DMS114 treated with DMSO at 0.1 percent for 48 hours (cell line): ENCODE results near the gene MAP1LC3B.
A peak's percentile ranks its signal among the peaks of the same experiment; 100 is the strongest.

Experiments used
- DNase-seq: peaks from one replicate; lab custom pipeline; 2025; ENCODE audit not compliant: unreplicated experiment; lab: John Stamatoyannopoulos, UW

MAP1LC3B gene

DNA sequence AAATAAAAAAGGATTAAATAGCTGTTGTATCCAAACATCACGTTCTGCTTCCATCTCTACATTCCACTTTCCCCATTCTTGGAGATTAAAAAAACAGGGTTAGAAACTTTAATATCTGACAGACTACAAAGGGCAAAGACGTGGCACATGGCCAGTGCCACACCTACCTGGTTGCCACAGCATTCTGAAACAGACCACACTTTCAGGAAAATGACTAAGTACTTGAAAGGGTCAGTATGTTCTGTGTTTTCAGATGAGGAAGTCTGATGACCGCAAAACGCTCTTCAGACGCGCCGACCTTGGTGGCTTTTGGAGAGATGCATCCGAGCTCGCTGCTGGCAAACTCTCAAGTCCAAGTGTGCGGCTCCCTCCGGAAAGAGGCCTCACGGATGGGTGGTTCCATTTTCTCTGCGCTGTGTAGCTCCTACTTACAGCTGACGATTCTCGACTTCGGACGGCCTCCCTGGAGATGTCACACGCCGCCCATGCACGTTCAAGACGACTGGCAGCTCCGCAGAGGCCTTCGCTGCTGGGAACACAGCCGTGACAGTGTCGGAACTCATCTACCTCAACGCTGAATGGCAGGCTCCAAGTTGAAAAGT is 15.5 kb downstream of the MAP1LC3B start:
- DNase-seq, result no peak

DNA sequence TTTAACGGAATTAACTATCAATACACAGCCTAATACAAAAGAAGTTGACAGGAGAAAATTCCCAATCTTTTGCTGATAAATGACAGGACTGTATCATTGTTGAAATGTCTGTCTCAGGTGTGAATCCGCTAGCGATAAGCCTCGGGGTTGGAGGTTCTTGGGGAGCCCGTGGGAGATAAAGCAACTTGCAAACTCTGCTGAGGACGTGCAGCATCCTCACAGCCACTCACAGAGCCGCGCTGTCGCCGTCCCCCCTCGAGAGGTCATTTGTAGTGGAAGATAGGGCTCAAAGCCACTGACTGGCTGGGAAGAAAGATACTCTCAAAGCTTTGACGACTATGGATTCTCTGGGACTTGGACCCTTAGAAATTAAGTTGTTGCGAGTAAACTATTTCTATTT is 17.0 kb downstream of the MAP1LC3B start:
- no peak for DNase-seq

DNA sequence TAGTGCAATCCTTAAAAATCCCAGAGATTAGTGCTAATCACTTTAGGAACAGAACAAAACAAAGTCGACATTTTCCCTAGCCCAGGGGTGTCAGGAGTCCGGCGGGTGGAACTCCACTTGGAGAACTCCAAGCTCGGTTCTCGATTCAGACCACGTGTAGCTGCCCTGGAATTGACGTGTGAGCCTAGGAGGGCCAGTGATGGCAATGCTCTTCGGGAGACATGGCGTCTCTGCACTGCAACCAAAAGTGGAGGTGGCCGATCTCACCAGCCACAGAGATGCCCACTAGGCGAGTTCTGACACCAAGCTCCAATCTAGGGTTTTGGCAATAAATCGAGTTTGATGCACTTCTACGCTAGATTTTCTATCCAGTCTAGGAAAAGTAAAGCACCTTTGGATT is 17.6 kb downstream of the MAP1LC3B start:
- DNase-seq, result no peak

DNA sequence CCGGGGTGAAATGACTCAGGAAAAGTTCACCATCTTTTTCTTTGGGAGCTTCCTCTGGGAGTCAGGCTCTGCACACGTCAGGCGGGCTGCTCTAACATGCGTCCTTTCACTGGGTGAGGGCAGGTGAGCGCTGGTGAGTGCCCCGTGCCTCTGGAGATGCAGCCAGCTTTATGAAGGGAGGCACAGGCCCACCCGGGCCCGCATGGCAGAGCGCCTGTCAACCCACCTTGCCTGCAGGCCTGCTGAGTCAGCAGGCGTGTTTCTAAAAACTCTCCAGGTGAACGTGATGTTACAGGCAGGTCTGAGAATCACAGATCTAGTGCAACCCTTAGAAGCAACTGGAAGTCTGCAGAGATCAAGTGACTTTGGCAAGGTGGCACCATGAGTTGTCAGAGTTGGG is 18.4 kb downstream of the MAP1LC3B start:
- no peak for DNase-seq

DNA sequence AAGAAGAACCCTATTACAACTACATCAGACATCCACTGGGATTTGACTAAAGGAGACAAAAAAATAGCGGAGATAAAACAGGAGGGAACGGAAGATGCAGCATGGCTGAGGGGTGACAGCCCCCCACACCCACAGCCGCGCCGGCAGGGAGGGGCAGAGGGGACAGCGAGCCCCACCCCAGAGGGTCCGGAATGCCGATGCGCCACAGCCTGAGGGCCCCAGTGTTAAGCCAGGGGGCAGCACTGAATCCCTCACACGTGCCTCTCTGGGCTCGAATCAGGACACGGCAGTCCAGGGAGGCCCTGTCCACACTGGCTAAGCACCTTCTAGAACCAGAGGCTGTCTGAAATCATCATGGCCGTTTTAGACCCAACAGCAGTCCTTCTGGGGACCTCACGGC is 18.8 kb downstream of the MAP1LC3B start:
- DNase-seq, result no peak

DNA sequence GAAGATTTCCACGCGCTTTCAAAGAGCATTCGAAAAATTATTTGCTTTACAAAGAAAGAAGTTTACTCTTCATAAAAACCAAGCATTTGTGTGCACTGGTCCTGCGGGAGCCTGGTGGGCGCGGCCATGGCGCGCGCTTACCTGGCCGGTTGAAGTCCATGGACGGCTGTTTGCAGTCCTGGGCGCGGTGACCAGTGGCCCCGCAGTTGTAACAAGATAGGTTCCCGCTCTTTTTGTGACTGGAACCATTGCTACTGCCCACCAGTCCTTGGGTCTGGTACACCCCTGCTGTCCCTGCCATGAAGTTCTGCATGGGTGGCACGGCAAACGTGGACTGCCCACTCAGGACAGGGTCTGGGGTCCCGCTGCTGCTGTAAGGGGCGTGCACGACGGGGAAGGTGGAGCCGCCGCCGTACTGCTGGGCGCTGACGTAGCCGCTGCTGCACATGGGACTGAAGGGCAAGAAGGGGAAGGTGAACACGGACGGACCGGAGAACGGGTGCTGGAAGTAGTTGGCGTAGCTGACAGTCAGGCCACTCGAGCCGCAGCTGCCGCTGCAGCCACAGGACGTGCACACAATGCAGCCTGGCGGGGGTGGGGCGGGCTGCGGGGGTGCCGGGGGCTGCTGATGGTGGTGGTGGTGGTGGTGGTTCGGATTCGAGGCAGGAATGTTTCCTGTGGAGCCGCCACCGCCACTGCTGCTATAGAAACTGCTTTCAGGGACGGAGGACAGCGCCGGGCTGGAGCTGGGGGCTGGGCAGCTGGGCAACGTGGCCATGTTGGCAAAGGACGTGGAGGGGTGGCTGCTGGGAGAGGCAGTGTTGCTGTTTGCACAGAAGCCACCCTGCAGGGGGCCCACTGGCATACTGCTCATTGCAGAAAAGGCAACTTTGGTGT is 19.5 kb downstream of the MAP1LC3B start:
- DNase-seq, result no peak

DNA sequence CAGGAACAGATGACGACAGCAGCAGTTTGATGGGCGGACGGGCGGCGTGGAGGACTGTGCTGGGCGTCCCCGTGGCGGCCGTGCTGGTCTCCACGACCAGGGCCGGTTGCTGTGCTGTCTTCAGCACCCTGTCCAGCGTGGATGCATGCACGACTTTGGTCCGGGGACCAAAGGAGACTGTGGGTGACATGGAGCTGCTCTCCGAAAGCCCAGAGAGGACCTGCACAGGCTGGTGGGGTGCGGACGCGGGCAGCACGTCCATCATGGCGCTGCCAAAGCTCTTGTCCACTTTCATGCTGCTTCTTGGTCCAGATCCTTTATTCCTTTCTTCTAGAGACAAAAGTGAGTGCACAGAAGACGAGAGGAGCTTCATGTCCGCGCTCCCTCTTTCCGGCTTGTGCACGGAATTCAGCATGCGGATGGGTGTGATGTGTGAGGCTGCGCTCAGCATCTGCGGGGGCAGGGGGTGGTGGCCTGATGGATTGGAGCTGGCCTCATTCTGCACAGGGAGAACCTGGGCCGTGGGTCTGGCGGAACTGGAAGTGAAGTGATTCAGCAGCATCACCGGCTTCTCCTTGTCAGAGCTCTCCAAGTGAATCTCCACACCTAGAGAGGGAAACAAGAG is 20.3 kb downstream of the MAP1LC3B start:
- no peak for DNase-seq

DNA sequence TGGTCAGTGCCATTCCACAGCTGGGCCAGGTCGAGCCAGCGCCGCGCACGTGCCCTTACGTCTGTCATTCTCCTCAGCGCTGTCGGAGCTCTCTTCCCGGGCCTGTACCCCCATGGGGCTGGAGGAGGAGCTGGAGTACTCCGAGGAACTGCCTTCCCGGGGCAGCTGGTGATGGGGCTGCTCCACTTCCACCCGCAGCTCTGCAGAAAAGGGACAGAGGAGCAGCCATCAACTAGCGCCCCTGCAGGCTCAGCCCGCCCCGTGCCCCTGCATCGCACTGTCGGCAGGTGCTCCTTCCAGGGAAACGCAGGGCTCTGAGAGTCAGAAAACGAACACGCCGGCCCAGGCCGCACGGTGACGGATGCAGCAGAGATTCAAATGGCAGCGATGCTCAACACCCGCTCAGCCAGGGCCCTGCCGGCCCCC is 20.9 kb downstream of the MAP1LC3B start:
- DNase-seq, result no peak

DNA sequence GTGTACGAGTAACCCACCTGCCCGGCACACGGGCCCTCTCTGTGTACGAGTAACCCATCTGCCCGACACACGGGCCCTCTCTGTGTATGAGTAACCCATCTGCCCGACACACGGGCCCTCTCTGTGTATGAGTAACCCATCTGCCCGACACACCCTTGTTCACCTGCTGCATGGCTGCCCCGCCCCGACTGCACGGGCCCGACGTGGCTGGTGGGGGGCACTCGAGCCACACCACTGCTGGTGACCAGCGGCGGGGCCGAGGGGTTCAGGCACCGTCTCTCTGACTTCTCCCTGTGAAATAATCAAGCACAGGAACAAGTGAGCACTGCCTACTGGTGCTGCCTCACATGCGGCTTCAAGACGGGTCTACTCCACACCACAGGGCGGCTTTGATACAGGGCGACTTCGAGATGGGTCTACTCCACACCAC is 22.1 kb downstream of the MAP1LC3B start:
- no peak for DNase-seq

DNA sequence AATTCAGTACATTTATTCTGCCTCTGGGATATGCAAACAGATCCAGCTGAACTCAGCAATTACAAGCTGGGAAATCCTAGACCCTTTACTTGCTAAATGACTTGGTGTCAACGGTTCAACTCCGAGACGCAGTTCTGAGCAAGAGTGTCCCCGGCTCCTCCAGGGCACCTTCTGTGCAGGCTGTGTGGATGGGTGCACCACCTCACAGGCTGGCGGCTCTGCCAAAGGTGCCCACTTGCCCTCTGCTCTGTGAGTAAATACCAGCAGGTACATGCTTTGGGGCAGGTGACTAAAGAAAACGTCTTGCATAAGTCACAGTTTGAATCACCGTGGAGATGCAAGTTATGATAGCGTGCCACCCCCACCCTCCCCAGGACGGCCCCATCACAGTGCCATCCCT is 23.3 kb downstream of the MAP1LC3B start:
- no peak for DNase-seq

DNA sequence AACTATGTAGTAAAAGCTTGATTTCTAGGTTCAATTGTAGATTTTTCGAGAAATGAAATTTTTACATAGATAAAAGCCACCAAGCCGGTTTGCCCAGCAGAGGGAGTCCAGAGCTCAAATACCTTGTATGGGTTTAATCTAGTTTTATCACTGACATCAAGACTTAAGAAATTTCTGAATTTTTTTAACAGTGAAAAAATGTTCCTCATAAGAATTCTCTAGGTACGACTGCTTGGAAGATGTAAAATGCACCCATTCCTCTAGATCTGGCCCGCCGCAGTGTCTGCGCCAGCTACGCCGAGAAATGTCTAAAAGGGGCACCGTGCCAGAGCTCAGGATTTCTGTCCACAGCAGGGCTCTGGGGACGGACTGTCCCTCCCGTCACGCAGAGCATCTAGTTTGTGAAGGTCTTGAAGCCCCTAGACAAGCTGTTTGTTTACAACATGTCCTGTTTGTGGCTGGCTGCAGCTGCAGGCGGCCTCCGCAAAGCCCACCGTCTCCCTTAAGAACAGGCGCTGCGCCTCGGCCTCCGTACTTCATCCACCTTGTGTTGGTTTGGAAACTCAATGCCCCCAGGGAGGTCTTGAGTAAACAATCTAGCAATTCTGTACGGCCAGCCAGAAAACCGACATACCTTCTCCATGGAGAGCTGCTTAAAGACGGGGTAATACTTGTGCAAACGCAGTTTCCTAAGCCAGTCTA is 24.8 kb downstream of the MAP1LC3B start:
- peak; percentile 25 for DNase-seq

DNA sequence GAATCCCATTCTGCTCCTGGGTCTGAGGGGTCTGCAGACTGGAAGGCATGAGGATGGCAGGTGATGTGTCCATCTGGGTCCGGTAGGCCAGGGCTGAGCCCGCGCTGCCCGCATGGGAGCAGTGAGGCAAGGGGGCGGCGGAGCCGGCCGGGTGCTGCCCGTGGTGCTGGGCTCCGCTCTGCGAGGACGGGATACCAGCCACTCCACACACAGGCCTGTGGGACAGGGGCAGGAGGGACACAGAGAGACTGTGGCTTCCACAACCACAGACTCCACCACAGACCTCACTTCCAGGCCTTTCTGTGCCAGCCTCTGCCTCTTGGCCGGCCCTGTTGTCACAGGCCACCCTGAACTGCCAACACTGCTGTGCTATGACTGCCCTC is 25.4 kb downstream of the MAP1LC3B start:
- no peak for DNase-seq

DNA sequence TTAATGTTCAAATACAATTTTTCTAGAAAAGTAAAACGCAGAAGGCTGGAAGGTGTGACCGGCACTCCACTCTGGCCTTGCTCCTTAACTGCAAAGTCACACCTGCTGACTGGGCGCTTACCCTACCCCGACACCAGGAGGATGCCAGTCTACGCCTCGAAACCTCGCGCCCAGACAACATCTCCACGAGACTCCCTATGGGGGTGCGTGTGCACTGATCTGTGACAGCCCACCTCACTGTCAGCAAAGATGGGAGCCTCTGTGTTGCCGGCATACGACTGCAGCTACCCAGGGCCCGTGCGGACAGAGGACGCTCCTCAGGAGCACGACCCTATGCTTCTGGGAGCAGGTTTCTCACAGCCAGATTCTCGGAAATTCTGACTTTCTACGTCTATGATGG is 26.1 kb downstream of the MAP1LC3B start:
- DNase-seq, result no peak

DNA sequence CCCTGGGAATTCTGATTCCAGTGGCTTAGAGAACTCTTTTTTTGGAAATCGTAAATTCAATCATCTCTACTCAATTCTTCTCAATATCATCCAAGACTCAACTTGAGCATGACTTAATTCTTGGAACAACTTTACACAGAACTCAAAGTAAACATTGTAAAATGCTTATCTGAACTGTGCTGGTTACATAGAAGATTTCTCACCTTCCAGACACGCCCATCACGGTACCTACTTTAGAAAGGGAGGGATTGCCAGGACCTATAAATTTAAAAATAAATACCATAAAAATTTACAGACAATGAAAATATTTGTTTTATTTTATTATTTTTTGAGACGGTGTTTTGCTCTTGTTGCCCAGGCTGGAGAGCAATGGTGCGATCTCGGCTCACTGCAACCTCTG is 26.5 kb downstream of the MAP1LC3B start:
- no peak for DNase-seq

DNA sequence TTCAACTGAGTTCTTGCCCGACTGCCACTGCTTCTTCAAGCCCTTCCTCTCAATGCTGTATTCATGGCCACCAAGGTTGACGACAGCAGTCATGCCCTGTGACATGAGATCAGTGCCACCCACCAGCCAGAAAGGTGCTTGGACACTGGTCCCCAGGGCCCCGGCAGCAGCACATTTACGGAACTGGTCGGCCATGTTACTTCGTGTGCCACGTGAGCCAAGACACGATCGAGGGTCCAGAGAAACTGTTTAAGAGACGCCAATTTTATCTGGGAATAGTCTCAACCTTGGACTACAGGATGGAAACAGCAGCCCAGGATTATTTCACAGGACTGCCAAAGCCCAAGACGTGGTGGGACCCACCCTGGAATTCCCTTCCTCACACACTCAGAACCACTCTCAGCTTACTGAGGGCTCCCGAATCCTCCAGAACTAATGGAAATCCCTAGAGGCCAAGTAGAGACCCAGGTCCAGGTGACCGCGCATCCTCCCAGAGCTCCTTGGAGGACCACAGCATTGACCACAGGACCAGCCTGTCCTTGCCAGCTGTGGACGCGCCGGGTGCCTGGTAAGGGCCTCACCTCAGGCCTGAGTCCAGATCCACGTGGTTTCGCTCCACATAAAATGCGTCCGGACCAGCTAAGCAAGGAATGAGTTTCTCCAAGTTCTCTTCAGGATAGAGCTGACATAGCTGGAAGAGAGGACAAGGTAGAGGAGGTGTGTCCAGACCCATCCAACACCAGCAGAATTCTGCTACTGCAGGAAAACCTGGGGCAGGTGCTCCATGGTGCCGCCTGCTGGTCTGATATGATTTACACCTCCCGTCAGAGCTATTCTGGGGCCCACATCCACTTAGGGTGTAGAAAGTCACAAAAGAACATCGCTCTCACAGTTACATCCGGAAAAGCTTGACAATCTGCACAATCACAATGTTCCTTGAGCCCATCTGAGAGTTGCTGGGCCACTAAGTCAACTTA is 28.2 kb downstream of the MAP1LC3B start:
- DNase-seq, result no peak

DNA sequence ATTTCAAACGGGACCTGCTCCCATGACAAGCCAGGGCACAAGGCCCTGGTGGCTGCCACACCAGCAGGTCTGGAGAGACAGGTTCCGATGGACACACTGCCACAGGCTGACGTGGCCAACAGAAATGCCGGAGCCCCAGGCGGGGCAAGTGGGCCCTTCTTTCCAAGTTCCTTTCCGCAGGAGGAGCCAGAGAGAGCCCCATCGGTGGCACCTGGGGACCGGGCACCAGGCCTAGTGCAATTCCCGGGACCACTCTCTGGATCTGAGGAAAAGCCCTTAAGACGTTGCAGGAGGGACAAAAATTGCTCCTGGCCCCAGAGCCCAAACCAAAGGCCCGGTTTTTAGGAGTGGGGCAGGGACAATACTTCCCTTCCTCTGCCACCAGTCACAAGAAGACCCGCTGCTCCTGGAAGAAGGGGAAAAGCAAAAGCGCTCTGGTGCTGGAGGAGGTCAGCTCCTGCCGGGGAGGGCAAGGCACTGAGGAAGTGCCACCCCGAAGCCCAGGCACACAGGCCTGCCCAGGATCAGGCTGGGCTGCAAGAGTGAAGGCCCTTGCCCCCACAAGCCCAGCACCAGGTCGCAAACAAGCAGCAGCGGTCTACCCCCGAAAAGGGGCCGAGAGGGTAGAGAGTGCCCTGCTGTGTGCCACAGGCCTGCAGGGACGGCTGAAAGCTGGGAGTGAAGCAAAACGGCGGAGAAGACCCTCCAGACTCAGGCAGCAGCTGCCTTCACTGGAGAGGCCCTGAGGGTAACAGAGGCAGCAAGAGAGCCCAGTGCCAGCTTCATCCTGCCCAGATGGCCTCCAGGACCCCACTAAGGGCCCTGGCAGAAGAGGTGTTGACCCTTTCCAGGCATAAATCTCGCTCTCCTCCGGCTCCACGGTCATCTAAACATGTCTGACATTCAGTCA is 29.1 kb downstream of the MAP1LC3B start:
- DNase-seq, result no peak

DNA sequence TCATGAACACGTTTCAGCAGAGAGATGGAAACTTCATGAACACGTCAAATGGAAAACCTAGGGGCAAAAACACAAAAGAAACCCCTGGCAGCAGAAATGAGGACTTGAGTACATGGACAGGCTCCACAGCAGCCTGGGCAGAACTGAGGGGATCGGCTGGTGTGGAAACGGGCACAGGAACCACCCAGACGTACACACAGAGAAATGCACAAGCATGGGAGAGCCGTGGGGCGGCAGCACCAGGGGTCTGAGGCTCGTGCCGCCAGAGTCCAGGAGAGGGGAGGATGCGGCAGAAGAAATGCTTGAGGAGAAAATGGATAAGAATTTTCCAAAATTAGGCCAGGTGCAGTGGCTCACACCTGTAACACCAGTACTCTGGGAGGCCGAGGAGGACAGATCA is 30.0 kb downstream of the MAP1LC3B start:
- no peak for DNase-seq

DNA sequence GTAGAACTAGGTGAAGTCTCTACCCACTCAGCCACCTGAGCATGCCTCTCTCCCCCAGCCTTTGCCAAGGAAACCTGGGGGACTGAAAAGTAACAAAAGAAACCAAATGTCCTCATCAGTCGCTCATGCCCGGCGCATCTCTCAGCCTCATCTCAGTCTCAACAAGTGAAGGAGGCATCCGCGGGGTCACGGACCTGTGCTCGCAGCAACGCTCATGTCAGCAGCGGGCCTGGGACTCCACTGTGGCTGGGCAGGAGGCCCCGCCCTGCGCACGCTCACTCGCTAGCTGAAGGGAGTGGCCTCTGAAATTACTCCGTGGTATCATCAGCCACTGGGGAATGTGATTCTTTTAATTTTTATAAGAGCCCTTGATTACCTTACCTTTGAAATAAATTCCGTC is 31.3 kb downstream of the MAP1LC3B start:
- DNase-seq, result no peak

DNA sequence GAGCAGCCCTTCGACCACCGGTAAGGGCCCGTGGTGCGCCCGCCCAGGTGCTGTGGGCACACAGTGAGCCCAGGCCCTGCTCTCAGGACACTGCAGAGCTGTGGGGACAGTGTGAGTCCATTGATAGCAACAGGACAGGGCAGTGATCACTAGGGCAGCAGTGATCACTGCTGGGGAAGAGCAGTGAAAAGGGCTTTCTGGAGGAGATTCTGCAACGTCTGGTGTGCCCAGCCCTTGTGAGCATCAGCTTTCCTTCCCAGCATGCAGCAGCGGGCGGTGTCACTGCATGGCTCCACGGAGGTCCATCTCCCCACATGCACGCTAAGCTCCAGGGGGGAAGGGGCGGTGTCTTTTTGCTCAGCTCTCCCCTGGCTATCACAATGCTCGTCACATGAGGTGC is 32.1 kb downstream of the MAP1LC3B start:
- no peak for DNase-seq
